ENCODE measurements around the gene LENEP. TPM values are rescaled to one million over a fixed set of nuclear protein-coding genes. Genes with fewer than 3 reads are reported as not detected.

LENEP gene
- total RNA-seq, 1 experiment from 2014 or later = not detected

DNA sequence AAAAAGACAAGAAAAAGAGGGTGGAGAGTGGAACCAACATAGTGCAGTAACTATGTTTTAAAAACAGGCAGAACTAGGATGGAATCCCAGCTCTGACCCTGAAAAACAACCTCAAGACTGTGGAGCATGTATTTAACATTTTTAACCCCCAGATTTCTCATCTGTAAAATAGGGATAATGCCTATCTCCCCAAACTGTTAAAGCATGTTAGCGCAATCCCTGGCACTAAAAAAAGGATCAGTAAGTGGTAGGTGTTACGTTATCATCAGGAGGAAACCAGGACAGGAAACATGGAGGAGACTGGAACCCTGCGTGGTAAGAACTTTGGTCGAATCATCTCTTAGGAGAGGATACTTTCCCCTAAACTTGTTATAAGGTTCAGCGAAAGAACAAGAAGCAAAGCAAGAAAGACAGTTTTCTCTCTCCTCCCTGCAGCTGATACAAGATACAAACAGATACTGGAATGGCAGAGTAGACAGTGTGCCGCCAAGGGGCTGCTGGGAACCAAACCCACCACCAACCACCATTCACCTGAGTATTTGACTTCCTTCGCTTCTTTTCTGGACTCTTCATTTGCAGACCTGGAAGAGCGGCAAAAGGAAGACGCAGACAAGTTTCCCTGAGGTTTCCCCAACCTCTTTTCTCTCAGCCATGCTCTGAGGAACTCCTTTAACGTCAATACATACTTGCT, 32.8 kb upstream of the LENEP start:
- no peak for DNase-seq (ENCODE audit: low spot score)

DNA sequence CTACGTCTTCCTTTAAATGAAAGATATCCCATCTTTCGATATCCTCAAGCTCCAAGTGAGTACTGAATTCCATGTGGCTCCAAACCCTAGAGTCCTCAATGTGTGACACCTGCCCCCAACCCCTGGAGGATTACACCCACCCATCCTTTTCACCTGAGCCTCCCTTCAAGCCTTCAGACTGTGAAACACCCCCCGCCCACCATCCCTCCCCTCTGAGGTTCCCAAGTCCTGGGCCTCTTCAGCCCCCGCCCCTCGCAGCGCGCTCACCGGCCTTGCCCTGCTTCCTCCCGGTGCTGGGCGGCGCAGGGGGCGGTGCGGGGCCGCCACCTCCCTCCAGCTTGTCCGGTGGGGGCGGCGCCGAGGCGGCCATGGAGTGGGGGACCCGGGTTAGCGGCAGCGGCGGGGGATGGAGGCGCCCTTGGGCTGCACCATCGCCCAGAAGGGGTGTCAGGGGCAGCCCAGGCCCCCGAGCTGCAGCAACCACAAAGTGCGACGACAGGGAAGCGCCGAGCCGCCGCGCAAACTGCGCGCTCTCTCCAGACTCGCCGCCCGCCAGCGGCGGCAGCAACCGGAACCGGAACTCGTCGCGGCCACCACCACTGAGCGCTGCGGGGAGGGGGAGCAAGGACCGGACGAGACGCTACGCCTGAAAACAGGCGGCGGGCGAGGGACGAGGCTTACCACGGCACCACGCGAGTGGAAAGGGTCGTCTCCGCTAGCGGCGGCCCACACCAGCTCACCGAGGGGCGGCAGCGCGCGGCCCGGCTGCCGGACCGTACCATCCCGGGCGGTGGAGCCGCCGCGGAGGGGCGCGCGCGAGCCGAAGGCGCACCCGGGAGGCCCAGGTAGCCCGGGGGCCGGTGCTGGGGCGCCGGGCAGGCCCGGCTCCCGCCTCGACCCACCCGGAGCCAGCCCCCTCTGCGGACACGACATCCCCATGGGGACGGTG, 31.9 kb upstream of the LENEP start, which contains the start of gene PYGO2:
Gene PYGO2 (minus strand): TSS at position 576 of the 949 bp plus-strand sequence. CDS start 206 bp downstream, at position 370.
- peak; percentile 66 for DNase-seq (ENCODE audit: low spot score)

GRCh38 chr1:154962156-154962749, 31.1 kb upstream of the LENEP start:
- no peak for DNase-seq (ENCODE audit: low spot score)

DNA sequence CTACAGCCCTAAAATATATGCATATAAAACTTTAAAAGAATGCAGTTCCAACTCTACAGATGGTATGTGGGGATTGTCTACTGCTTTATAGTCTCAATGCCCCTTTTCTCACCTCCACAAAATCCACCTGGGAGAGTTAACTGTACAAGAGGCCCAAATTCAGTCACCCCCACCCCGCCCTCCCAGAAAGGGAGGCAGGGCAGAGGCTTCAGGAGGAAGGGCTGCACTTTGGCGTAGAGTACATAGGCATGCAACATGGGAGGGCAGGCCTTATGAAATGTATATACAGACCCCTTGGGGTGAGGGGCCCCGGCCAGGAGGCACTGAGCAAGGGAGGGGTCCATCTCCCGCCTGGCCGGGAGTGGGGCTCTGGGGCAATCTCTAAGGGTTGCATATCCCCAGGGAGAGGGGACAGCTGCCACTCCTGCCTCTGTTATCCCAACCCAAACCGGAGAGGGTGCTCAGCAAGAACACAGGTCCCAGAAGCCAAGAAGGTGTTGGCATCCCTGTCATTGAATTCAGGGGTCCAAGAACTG, 30.5 kb upstream of the LENEP start:
- no peak for DNase-seq (ENCODE audit: low spot score)

DNA sequence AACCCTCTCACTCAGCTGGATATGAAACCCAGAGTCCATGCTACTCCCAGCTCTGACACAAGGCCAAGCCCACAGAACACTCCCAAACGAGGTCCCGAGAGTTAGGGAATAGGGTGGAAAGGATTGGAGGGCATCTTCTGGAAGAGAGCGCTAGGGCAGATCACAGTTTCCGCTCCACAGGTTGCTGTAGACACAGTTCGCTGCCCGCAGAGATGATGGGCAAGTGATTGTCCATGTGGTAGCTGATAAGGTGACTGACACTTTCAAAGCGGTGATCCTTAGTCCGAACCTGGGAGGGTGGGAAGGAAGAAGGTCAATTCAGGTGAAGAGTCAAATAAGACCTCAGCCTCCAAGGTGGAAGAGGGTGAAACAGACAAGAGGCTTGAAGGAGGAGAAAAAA, 29.7 kb upstream of the LENEP start:
- DNase-seq (ENCODE audit: low spot score) = no peak

DNA sequence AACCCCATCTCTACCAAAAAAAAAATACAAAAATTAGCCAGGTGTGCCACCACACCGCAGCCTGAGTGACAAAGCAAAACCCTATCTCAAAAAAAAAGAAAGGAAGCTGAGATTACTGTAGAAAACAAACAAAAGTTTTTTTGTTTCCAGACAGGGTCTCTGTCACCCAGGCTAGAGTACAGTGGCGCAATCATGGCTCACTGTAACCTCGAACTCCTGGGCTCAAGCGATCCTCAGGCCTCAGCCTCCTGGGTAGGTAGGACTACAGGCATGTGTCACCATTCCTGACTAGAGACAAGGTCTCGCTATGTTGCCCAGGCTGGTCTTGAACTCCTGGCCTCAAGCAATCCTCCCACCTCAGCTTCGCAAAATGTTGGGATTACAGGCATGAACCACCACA, 29.0 kb upstream of the LENEP start:
- no peak for DNase-seq (ENCODE audit: low spot score)

DNA sequence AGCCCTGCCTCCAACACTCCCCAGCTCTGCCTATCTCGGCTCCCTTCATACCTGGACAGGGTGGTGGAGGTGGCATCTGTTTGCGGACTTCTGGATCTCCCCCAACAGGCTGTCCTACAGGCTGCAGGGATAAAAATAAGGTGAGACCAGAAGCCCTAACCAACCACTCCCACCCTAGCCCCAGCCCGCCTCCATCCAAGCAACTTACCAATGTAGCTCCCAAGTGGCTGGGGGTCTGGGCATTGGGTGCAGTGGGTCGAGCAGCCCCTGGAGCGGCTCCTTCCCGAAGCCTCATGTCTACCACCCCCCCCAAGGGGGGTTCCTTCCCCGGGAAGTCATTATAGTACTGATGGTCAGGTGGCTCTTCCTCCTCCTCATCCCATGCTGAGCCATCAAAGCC, 27.3 kb upstream of the LENEP start:
- DNase-seq (ENCODE audit: low spot score) = no peak

DNA sequence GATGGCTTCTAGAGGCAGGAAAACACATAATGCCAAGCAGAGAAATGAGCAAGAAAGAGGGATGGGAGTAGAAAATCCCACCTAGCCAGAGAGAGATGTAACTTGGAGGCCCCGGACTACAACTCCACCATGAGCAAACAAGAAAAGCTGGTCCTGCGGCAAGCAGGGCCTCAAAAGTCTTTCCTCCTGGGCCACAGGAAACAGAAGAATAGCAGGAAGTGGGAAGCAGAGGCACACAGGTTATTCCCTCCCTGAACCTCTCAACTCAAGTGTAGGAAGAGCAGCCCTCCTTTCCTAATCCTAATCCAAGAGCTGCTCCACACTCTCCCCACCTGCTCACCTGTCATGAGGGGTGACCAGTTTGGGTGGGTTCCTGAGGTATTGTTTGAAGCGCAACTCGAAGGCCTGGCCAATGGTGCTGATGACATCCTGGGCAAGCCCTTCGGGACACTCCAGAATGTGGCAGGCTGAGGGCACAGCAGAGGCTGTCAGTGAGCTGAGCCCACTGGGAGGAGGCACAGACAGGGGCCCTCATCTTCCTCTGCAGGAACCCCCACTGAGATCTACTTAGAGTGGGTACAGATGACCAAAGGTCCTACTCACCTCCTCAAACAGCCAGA, 25.9 kb upstream of the LENEP start:
- no peak for DNase-seq (ENCODE audit: low spot score)

GRCh38 chr1:154968731-154969130, 24.7 kb upstream of the LENEP start:
- no peak for DNase-seq (ENCODE audit: low spot score)

DNA sequence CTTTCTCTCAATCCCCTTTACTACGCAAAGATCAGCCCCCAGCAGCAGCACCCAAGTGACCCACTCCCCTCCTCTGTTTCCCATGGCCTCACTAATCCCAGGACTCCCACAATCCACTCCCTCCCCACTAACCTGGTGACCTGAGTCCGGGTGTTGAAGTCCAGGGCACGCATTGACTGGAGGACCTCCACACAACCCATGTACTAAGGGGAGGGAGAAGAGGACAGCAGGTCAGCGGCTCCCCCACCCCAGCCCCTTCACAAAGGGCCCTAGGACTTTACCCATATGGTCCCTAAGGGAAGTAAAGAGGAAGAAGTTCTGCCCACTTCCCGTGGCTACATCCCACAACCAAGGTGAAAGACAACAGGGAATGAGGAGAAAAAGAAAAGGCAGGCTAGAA, 24.1 kb upstream of the LENEP start:
- no peak for DNase-seq (ENCODE audit: low spot score)

GRCh38 chr1:154969860-154970452, 23.4 kb upstream of the LENEP start:
- DNase-seq (ENCODE audit: low spot score) = no peak

DNA sequence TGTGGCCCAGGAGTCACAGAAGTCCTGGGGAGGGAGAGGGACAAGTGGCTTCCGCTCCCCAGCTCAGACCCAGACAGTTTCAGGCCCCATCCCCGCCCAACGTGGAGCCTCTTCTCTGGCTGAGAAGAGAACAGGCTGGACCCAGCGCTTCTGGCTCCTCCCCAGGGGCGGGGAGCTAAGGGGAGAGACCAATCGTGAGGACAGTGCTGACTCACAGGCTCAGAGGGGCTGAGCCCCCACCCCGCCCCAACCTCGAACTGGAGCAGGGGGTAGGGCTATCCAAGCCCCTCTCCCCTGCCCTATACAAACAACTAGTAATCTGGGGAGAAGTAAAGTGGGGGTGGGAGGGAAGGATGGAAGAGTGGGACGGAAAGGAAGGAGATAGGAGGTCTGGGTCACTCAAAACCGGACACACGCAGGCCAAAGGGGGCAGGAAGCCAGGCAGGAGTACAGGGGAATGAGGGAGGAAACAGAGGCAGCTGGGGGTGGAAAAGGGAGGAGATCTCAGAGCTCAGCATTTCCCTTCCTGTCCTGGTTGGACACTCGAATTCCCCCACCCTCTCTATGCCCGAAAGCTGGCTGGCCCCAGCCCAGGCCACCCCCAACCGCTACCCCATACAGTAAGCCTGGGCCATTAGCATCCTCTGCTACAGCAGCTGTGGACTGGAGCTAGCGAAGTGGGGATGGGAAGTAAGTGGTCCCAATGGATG, 22.6 kb upstream of the LENEP start, which contains the start of gene SHC1:
Gene SHC1 (minus strand): TSS at position 117 of the 710 bp plus-strand sequence. CDS start 221 bp downstream, outside the sequence.
- peak; percentile 94 for DNase-seq (ENCODE audit: low spot score)

GRCh38 chr1:154971341-154971998, 21.9 kb upstream of the LENEP start:
- DNase-seq (ENCODE audit: low spot score) = peak; percentile 46

GRCh38 chr1:154972213-154972516, 21.2 kb upstream of the LENEP start:
- no peak for DNase-seq (ENCODE audit: low spot score)

- DNase-seq (ENCODE audit: low spot score) = peak; percentile 98
These were observed 20.7 kb upstream of the LENEP start for GRCh38 chr1:154972517-154973343.

DNA sequence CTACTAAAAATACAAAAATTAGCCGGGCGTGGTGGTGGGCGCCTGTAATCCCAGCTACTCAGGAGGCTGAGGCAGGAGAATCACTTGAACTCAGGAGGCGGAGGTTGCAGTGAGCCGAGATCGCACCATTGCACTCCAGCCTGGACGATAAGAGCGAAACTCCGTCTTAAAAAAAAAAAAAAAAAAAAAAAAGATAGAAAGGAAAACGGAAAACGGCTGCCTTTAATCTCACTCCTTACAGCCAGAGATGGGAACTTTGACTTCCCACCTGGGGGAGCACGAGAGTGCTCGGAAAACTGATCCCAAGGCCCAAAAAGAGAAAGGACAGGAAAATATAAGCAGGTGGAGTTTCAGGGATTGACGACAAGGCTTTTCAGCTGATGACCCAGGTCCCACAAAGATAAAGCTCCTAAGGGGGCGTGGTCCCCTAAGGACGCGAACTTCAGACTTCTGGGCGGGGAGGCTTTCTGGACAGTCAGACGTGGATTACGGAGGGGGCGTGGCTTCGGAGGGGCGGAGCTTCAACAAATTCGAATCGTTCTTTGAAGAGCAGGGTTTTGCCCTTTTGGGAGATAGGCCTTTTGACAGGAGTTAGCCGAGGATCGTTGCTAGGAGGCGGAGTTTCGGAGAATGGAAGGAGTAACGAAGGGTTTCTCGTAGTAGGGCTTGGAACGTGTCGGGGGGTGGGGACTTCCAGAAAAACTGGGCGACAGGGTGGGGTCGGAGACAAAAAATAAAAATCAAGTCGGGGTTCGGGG, 19.9 kb upstream of the LENEP start:
- peak; percentile 98 for DNase-seq (ENCODE audit: low spot score)

DNA sequence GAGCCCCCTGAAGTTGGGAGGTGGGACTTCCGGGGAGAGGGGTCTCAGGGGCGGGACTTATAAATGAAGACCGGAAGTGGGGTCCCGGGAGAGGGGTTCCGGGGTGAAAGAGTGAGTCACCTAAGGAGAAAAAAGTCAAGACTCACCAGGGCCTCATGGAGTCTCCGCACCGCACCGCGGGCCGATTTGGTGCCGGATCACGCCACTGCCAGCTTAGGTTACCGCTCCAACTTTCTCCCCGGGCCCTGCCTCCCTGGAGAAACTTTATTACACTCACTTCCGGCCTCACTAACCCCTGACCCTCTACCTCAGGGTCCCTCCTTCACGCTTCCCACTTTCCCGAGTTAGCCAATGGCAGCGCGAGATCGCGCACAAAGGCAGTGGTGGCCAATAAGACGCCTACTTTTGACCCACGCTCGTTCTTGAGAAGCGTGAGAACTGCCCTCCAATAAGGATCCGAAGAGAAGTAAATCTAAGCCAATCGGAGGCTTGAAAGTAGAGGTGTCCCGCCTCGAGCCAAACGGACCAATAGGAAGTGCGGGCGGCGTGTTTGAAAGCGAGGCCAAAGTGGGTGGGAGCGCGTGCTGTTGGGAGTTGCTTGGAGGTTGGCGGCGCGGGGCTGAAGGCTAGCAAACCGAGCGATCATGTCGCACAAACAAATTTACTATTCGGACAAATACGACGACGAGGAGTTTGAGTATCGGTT, 19.1 kb upstream of the LENEP start, which contains the start of gene CKS1B:
Gene CKS1B (plus strand): TSS at position 580 of the 706 bp plus-strand sequence. CDS start 65 bp downstream, at position 645.
- peak; percentile 100 for DNase-seq (ENCODE audit: low spot score)
